IMR-90 (cell line): ENCODE results near the gene ABCA4. TPM values are rescaled to one million over a fixed set of nuclear protein-coding genes. Genes with fewer than 3 reads are reported as not detected.

Experiments used
- ATAC-seq: fragments of 200-7000 bp; cut with Tn5 transposase; 2 replicates; pipeline ENCODE4 v1.9.1; 2020; ENCODE audit warnings: low read depth, mild to moderate bottlenecking, moderate library complexity
- BruUV-seq: library from RNA; stranded (reverse); fragments of 400-500 nt; replicated peaks from 2 replicates; lab custom pipeline; 2021; lab: Mats Ljungman, UMichigan
- CTCF ChIA-PET: fragments of 300-600 bp; formaldehyde crosslinking; extraction: SDS; loops from one replicate; lab custom pipeline; 2021; ENCODE audit warnings: antibody characterized with exemption; lab: Yijun Ruan, JAX
- POLR2A ChIA-PET: fragments of 300-600 bp; sonication (Branson Sonifier 250); formaldehyde crosslinking; loops from one replicate; lab custom pipeline; 2022; ENCODE audit warnings: antibody characterized with exemption; ENCODE audit not compliant: unreplicated experiment; lab: Charles Lee
- DNase-seq: peaks from one replicate; pipeline ENCODE4 v3.0.0; 2013
- H2AFZ ChIP-seq: replicated peaks from 2 replicates; pipeline ENCODE3; 2013; ENCODE audit warnings: low read length, mild to moderate bottlenecking; ENCODE audit not compliant: poor library complexity
- H2AK5ac ChIP-seq: 2 replicates; pipeline ENCODE4 v1.6.1; 2013; ENCODE audit warnings: low read depth, low read length, inconsistent platforms
- H2AK9ac ChIP-seq: replicated peaks from 2 replicates; pipeline ENCODE3; 2013; ENCODE audit warnings: mild to moderate bottlenecking, low read depth, low read length, moderate library complexity; ENCODE audit not compliant: poor library complexity
- H2BK120ac ChIP-seq: 2 replicates; pipeline ENCODE4 v1.6.1; 2013; ENCODE audit warnings: low read depth, low read length, inconsistent platforms
- H2BK15ac ChIP-seq: 3 replicates; pipeline ENCODE4 v1.6.1; 2013; ENCODE audit warnings: low read depth, low read length, inconsistent platforms
- H2BK20ac ChIP-seq: 2 replicates; pipeline ENCODE4 v1.6.1; 2013; ENCODE audit warnings: low read depth, mild to moderate bottlenecking, inconsistent platforms, low read length, moderate library complexity
- H2BK5ac ChIP-seq: 2 replicates; pipeline ENCODE4 v1.6.1; 2013; ENCODE audit warnings: mild to moderate bottlenecking, low read depth, low read length, inconsistent platforms; ENCODE audit not compliant: poor library complexity, severe bottlenecking
- H3K14ac ChIP-seq: replicated peaks from 2 replicates; pipeline ENCODE4 v1.6.1; 2013; ENCODE audit warnings: low read depth, low read length, inconsistent platforms
- H3K18ac ChIP-seq: 2 replicates; pipeline ENCODE4 v1.6.1; 2013; ENCODE audit warnings: low read depth, low read length, control low read depth
- H3K23ac ChIP-seq: 2 replicates; pipeline ENCODE4 v1.6.1; 2013; ENCODE audit warnings: low read depth, low read length, inconsistent platforms
- H3K27ac ChIP-seq: 2 replicates; pipeline ENCODE4 v1.5.1; 2013; ENCODE audit warnings: mild to moderate bottlenecking, control low read depth, low read length; ENCODE audit not compliant: insufficient read depth
- H3K27me3 ChIP-seq: 2 replicates; pipeline ENCODE4 v1.6.1; 2013; ENCODE audit warnings: low read length; ENCODE audit not compliant: control insufficient read depth, insufficient read depth
- H3K36me3 ChIP-seq: 2 replicates; pipeline ENCODE4 v1.6.1; 2013; ENCODE audit warnings: low read length, mixed read lengths; ENCODE audit not compliant: control insufficient read depth, insufficient read depth
- H3K4ac ChIP-seq: 2 replicates; pipeline ENCODE4 v1.6.1; 2013; ENCODE audit warnings: low read depth, low read length, inconsistent platforms
- H3K4me1 ChIP-seq: 2 replicates; pipeline ENCODE4 v1.6.1; 2013; ENCODE audit warnings: low read length, mixed read lengths; ENCODE audit not compliant: control insufficient read depth, insufficient read depth
- H3K4me2 ChIP-seq: 2 replicates; pipeline ENCODE4 v1.6.1; 2013; ENCODE audit warnings: low read depth, mild to moderate bottlenecking, control low read depth, low read length, moderate library complexity
- H3K4me3 ChIP-seq: 2 replicates; pipeline ENCODE4 v1.5.1; 2013; ENCODE audit warnings: low read depth, mild to moderate bottlenecking, control low read depth, low read length, moderate library complexity; ENCODE audit not compliant: insufficient read depth
- H3K56ac ChIP-seq: 2 replicates; pipeline ENCODE4 v1.6.1; 2013; ENCODE audit warnings: low read length, inconsistent platforms; ENCODE audit not compliant: insufficient read depth; ENCODE audit errors: extremely low read depth
- H3K79me1 ChIP-seq, 2 experiments: 2 replicates each; pipeline ENCODE4 v1.6.1; 2013; ENCODE audit warnings: low read length in 2 of 2, inconsistent platforms in 1 of 2, low read depth in 1 of 2
- H3K9ac ChIP-seq: 2 replicates; pipeline ENCODE4 v1.6.1; 2013; ENCODE audit warnings: low read depth, low read length, control low read depth
- H3K9me1 ChIP-seq: 2 replicates; pipeline ENCODE4 v1.6.1; 2013; ENCODE audit warnings: low read length, inconsistent platforms; ENCODE audit not compliant: insufficient read depth
- H3K9me3 ChIP-seq: 2 replicates; pipeline ENCODE4 v1.6.1; 2013; ENCODE audit warnings: low read length; ENCODE audit not compliant: control insufficient read depth, insufficient read depth
- H4K20me1 ChIP-seq: 2 replicates; pipeline ENCODE4 v1.6.1; 2013; ENCODE audit warnings: low read length, inconsistent platforms; ENCODE audit not compliant: insufficient read depth
- H4K5ac ChIP-seq: 2 replicates; pipeline ENCODE4 v1.6.1; 2013; ENCODE audit warnings: mild to moderate bottlenecking, low read depth, low read length, control low read depth
- H4K8ac ChIP-seq, 2 experiments: 2 replicates each; pipeline ENCODE4 v1.6.1; 2013; ENCODE audit warnings: low read depth in 2 of 2, low read length in 2 of 2, control low read depth in 1 of 2, inconsistent platforms in 1 of 2
- H4K91ac ChIP-seq: 2 replicates; pipeline ENCODE4 v1.6.1; 2013; ENCODE audit warnings: low read depth, low read length, inconsistent platforms; ENCODE audit not compliant: insufficient read depth
- CEBPB ChIP-seq: IDR thresholded peaks from 2 replicates; pipeline ENCODE4 v1.6.1; 2012; ENCODE audit warnings: low read depth, low read length, improper control_type of control experiment
- MAFK ChIP-seq: IDR thresholded peaks from 2 replicates; pipeline ENCODE4 v1.6.1; 2012; ENCODE audit warnings: low read depth, low read length, improper control_type of control experiment
- RAD21 ChIP-seq: IDR thresholded peaks from 2 replicates; pipeline ENCODE4 v1.6.1; 2012; ENCODE audit warnings: low read length, improper control_type of control experiment
- WGBS, 2 experiments: methylation state at CpG; one replicate each; pipeline versions ENCODE4 v1.1.5 to v1.1.7; 2013; ENCODE audit warnings: missing lambda C conversion rate in 2 of 2; ENCODE audit not compliant: insufficient read length in 1 of 2; ENCODE audit errors: extremely low coverage in 2 of 2; 5-methylcytosine and 5-hydroxymethylcytosine counted together
- dilution Hi-C: fragments of 300-500 bp; cut with HindIII; formaldehyde crosslinking; loops from one replicate; pipeline ENCODE4 v1.14.3; 2018; ENCODE audit warnings: low sequenced_read_pairs; ENCODE audit not compliant: unreplicated experiment
- in situ Hi-C: fragments of 300-500 bp; cut with MboI; formaldehyde crosslinking; loops from 3 replicates; pipeline ENCODE4 v1.14.3; 2019; ENCODE audit warnings: low sequenced_read_pairs, inconsistent platforms, mixed read lengths
- intact Hi-C: fragments of 100-400 bp; cut with micrococcal nuclease; formaldehyde crosslinking; loops from 2 replicates; pipeline ENCODE4 v1.10.0; 2022
- polyA plus RNA-seq, 3 experiments: library from polyadenylated mRNA; depleted of rRNA; stranded (reverse); fragments of >200 nt; gene quantifications; 2 replicates each; pipeline ENCODE4 v1.2.3, GENCODE V29; 2012; ENCODE audit warnings: low replicate concordance in 1 of 3
- total RNA-seq: library from RNA; depleted of rRNA; stranded (reverse); fragments of >200 nt; gene quantifications from 2 replicates; pipeline ENCODE4 v1.2.3, GENCODE V29; 2012
- TF ChIP-seq, protein P1 (sequence below): conservative IDR thresholded peaks from 2 replicates; pipeline ENCODE4 v1.5.1; 2012; ENCODE audit warnings: mild to moderate bottlenecking, low read depth, low read length, improper control_type of control experiment
- TF ChIP-seq, protein P2 (sequence below): fragments of 150-350 bp; IDR thresholded peaks from 2 replicates; pipeline ENCODE4 v1.6.1; 2016; ENCODE audit warnings: low read depth, mild to moderate bottlenecking, low read length, moderate library complexity, borderline replicate concordance

Gene ABCA4
- total and polyA plus RNA-seq, 2 of the 4 experiments (the other 2 are of a cell fraction): under 0.01 to 0.36 TPM

GRCh38 chr1:93993731-93994130 is 127.2 kb downstream of the ABCA4 start:
- no peak overlapping the region for H3K14ac ChIP-seq
- WGBS, 2 experiments: no CpG with 5 or more reads among the region's 6 CpGs
- no peak overlapping the region for H2BK5ac ChIP-seq
- H4K5ac ChIP-seq: no peak overlapping the region
- CTCF ChIA-PET: interaction anchor here (0.6 kb wide), 1 partner anchor 101 kb away, joined by 3 read pairs; no protein-coding TSS in a partner anchor
- H3K56ac ChIP-seq: no peak overlapping the region
- no peak overlapping the region for H3K4me3 ChIP-seq
- no peak overlapping the region for H3K27ac ChIP-seq
- no TSS peak for BruUV-seq
- H4K91ac ChIP-seq: no peak overlapping the region
- no peaks in the 10 kb centered on the region for H4K20me1 ChIP-seq
- intact Hi-C loops: no loop called here
- H2BK15ac ChIP-seq: no peak overlapping the region
- no peak overlapping the region for H3K9ac ChIP-seq
- H4K8ac ChIP-seq: no peak overlapping the region
- no peak for DNase-seq
- no peak overlapping the region for H3K4me2 ChIP-seq
- H3K9me3 ChIP-seq: no peaks in the 10 kb centered on the region
- peaks cover 10% of the 10 kb centered on the region for H3K4me1 ChIP-seq
- no peak overlapping the region for H2AFZ ChIP-seq
- H3K23ac ChIP-seq: no peak overlapping the region
- no peak overlapping the region for H2AK9ac ChIP-seq
- no peak overlapping the region for H2AK5ac ChIP-seq
- H2BK120ac ChIP-seq: no peak overlapping the region
- H3K79me1 ChIP-seq: no peaks in the 10 kb centered on the region
- H2BK20ac ChIP-seq: no peak overlapping the region
- no peak overlapping the region for H3K4ac ChIP-seq
- no peak for ATAC-seq
- H3K27me3 ChIP-seq: peaks cover 12% of the 10 kb centered on the region
- in situ Hi-C loops: no loop called here
- dilution Hi-C loops: no loop called here
- no peak overlapping the region for H3K18ac ChIP-seq
- POLR2A ChIA-PET: no interaction called here
- H3K9me1 ChIP-seq: no peaks in the 10 kb centered on the region
- no peaks in the 10 kb centered on the region for H3K36me3 ChIP-seq
- no peak for TF ChIP-seq CEBPB
- TF ChIP-seq, protein P1, sequence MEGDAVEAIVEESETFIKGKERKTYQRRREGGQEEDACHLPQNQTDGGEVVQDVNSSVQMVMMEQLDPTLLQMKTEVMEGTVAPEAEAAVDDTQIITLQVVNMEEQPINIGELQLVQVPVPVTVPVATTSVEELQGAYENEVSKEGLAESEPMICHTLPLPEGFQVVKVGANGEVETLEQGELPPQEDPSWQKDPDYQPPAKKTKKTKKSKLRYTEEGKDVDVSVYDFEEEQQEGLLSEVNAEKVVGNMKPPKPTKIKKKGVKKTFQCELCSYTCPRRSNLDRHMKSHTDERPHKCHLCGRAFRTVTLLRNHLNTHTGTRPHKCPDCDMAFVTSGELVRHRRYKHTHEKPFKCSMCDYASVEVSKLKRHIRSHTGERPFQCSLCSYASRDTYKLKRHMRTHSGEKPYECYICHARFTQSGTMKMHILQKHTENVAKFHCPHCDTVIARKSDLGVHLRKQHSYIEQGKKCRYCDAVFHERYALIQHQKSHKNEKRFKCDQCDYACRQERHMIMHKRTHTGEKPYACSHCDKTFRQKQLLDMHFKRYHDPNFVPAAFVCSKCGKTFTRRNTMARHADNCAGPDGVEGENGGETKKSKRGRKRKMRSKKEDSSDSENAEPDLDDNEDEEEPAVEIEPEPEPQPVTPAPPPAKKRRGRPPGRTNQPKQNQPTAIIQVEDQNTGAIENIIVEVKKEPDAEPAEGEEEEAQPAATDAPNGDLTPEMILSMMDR: no peak
- TF ChIP-seq RAD21: no peak
- TF ChIP-seq, protein P2, sequence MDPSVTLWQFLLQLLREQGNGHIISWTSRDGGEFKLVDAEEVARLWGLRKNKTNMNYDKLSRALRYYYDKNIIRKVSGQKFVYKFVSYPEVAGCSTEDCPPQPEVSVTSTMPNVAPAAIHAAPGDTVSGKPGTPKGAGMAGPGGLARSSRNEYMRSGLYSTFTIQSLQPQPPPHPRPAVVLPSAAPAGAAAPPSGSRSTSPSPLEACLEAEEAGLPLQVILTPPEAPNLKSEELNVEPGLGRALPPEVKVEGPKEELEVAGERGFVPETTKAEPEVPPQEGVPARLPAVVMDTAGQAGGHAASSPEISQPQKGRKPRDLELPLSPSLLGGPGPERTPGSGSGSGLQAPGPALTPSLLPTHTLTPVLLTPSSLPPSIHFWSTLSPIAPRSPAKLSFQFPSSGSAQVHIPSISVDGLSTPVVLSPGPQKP: no peak
- TF ChIP-seq MAFK: no peak
